ENCODE data around the gene NTN5. TPM values are rescaled to one million over a fixed set of nuclear protein-coding genes. Genes with fewer than 3 reads are reported as not detected.
"Not testable (repeated sequence)": the region's sequence is repeated elsewhere in the genome, so short reads cannot be mapped to it uniquely, and the experiment has no call there.

NTN5 gene
- total RNA-seq, 4 donors from 2014 or later: 0.64 to 2.2 (median 1.3) TPM

DNA sequence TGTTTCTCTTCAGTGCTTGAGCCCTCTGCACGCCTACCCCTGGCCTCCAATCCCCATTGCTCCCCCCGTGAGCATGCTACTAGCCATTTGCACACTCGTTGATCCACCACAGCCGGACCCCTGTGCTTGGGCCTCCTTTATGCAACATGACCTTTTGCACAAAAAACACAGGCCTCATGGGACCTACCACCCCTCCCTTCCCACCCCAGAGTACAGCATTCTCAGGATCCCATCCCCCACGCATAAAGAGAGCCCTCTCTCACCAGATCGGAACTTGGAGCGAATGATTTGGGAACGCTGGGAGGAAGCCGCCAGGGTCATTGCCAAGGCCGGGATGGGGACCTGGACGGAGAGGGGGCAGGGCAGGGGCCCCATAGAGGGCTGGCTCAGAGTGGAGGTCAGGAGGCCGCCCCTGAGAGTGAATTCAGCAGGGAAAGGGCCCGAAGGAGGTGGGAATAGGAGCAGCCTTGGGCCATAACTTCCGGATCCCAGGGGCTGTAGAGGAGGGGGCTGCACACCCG is 46.0 kb upstream of the NTN5 start:
- H3K36me3 ChIP-seq: no peaks in the 10 kb centered on the region
- H3K9me3 ChIP-seq: no peaks in the 10 kb centered on the region
- no peaks in the 10 kb centered on the region for H3K27me3 ChIP-seq
- 69% methylated on average over 15 of the region's 15 CpGs for WGBS
- H3K27ac ChIP-seq: no peak overlapping the region
- H3K4me3 ChIP-seq: no peak overlapping the region
- peaks cover 44% of the 10 kb centered on the region for H3K4me1 ChIP-seq
- TF ChIP-seq, protein P1, sequence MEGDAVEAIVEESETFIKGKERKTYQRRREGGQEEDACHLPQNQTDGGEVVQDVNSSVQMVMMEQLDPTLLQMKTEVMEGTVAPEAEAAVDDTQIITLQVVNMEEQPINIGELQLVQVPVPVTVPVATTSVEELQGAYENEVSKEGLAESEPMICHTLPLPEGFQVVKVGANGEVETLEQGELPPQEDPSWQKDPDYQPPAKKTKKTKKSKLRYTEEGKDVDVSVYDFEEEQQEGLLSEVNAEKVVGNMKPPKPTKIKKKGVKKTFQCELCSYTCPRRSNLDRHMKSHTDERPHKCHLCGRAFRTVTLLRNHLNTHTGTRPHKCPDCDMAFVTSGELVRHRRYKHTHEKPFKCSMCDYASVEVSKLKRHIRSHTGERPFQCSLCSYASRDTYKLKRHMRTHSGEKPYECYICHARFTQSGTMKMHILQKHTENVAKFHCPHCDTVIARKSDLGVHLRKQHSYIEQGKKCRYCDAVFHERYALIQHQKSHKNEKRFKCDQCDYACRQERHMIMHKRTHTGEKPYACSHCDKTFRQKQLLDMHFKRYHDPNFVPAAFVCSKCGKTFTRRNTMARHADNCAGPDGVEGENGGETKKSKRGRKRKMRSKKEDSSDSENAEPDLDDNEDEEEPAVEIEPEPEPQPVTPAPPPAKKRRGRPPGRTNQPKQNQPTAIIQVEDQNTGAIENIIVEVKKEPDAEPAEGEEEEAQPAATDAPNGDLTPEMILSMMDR (IDR thresholded peaks at IDR 0.05): no peak
- TF ChIP-seq EP300 (IDR thresholded peaks at IDR 0.05): no peak
- no peak for TF ChIP-seq POLR2A (IDR thresholded peaks at IDR 0.05)
- no peak for DNase-seq (ENCODE audit: low spot score in 2 of 2)

DNA sequence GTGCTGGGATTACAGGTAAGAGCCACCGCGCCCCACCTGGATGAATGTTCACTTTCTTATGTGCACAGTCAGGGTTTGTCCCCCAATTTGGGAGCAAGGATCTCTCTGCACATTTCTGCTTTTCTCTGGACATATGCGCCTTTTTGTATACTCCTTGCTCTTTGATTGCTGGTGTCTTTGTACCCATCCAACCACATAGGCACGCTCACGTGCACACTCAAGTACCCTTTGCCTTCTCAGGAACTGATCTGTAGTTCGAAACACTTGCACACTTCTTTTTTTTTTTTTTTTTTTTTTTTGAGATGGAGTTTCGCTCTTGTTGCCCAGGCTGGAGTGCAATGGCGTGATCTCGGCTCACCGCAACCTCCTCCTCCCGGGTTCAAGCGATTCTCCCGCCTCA is 45.3 kb upstream of the NTN5 start:
- not testable (repeated sequence) for H3K4me3 ChIP-seq; DNase-seq (ENCODE audit: low spot score in 2 of 2); H3K27me3 ChIP-seq; H3K27ac ChIP-seq; H3K36me3 ChIP-seq; H3K9me3 ChIP-seq
- peaks cover 51% of the 10 kb centered on the region for H3K4me1 ChIP-seq
- WGBS: 93% methylated on average over 13 of the region's 13 CpGs

DNA sequence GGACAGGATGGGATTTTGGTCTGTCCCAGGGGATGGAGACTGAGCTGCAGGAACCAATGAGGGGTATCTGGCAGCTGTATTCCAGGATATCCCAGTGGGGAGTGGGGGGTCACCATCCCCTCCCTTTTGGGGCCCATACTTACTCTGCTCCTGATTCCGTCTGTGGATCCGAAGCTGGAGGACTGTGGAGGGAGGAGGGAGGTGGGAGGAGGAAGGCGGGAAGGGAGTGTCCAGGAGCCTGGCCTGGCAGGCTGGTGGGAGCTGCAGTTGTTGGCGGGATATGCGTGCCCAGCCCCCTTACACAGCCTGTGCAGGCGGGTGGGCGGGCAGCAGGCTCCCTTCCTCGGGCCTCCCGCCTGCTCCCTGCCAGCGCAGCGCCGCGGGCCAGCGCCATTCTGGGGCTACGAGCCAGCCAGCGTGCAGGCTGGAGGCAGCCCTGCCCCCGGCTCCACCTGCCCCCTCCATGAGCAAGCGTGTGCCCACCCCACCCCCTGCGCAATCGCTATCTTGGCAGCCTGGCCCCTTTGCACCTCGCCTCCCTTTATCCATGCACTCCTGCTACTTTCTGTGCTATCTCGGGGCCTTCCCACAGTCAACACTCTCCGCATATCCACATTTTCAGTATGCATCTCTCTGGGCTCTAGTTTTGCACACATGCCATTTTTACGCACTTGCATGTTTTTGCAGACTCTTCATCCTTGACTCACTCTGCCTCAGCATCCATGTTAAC is 43.9 kb upstream of the NTN5 start:
- TF ChIP-seq POLR2A (IDR thresholded peaks at IDR 0.05) (no peak), POLR2AphosphoS5 (IDR thresholded peaks at IDR 0.05) (no peak), EP300 (IDR thresholded peaks at IDR 0.05) (no peak)
- TF ChIP-seq, protein P1 (IDR thresholded peaks at IDR 0.05): no peak
- Histone ChIP-seq H3K27me3 (no peaks in the 10 kb centered on the region), H3K4me3 (peak overlapping the region; percentile 4), H3K27ac (peak overlapping the region; percentile 66), H3K36me3 (no peaks in the 10 kb centered on the region), H3K9me3 (no peaks in the 10 kb centered on the region), H3K4me1 (peaks cover 54% of the 10 kb centered on the region)
- no peak for DNase-seq (ENCODE audit: low spot score in 2 of 2)
- 17% methylated on average over 11 of the region's 24 CpGs for WGBS

DNA sequence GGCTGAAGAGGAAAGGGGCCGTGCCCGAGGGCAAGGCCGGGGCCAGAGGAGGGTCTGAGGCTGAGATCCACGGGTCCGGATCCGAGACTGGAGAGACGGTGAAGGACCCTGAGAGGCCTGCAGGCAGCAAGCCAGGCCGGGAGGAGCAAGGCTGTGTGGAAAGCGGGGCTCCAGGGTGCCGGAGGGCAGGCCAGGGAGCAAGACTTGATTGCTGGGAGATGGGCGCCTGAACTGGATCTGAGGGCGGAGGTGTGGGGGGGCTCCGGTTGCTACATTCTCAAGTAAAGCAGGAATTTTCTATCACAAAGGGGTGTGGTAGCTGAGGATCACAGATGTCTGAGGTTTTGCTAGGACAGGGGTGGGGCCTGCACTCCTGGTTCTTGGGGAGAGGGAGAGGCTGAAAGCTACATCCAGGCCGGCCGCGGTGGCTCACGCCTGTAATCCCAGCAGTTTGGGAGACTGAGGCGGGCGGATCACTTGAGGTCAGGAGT is 42.9 kb upstream of the NTN5 start:
- H3K27me3 ChIP-seq: no peaks in the 10 kb centered on the region
- TF ChIP-seq POLR2AphosphoS5 (IDR thresholded peaks at IDR 0.05): no peak
- TF ChIP-seq EP300 (IDR thresholded peaks at IDR 0.05): no peak
- no peak for TF ChIP-seq POLR2A (IDR thresholded peaks at IDR 0.05)
- TF ChIP-seq, protein P1 (IDR thresholded peaks at IDR 0.05): no peak
- no peaks in the 10 kb centered on the region for H3K36me3 ChIP-seq
- peak overlapping the region; percentile 56 for H3K4me3 ChIP-seq
- H3K27ac ChIP-seq: peak overlapping the region; percentile 66
- peak in 1 of 2 donors; percentile 75 for DNase-seq (ENCODE audit: low spot score in 2 of 2)
- 39% methylated on average over 17 of the region's 19 CpGs for WGBS
- H3K9me3 ChIP-seq: no peaks in the 10 kb centered on the region
- H3K4me1 ChIP-seq: peaks cover 51% of the 10 kb centered on the region

DNA sequence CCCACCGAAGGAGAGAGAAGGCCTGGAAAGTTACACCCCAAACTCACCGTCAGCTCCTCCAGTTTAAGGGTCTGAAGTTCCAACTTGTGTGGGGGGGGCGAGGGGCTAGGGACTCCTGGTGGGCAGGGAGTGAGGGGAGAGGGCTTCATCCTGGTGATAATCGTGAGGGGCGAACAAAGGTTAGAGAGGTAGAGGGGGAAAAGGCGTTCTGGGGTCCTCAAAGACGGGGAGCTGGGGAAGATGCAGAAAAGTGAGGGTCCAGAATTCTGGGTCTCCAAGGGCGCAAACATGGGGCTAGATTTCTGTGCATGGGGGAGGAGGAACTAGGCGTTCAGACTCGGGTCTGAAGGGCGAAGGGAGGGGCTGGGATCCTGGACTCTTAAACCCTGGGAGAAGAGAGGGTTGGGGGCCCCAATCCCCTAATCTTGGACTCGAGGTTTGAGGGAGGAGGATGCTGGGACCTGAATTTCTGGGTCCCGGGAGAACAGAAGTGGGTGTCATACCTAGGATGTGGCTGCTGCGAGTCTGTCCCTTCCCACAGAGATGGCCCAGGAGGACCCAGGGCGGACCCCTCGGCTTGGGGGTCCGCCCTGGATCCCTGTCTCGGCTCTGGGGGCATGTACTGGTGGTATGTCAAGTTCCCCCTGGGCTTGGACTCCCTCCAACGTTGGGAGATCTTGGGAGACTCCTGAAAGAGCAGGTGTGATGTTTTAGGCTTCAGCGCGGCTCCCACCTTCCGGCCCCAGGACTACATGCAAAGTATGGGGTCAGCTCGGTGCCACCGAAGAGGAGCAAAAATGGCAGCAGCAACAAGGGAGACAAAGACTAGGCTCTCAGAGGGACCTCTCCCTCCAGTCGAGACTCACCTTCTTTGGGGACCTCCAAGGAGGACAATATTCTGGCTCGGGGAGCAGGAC is 42.2 kb upstream of the NTN5 start:
- no peak for TF ChIP-seq EP300 (IDR thresholded peaks at IDR 0.05)
- TF ChIP-seq POLR2AphosphoS5 (IDR thresholded peaks at IDR 0.05): no peak
- TF ChIP-seq, protein P1 (IDR thresholded peaks at IDR 0.05): no peak
- no peak for TF ChIP-seq POLR2A (IDR thresholded peaks at IDR 0.05)
- DNase-seq (ENCODE audit: low spot score in 2 of 2): peak in 1 of 2 donors; percentile 76
- H3K36me3 ChIP-seq: no peaks in the 10 kb centered on the region
- peak overlapping the region; percentile 66 for H3K27ac ChIP-seq
- peak overlapping the region; percentile 56 for H3K4me3 ChIP-seq
- WGBS: 41% methylated on average over 26 of the region's 26 CpGs
- H3K4me1 ChIP-seq: peaks cover 46% of the 10 kb centered on the region
- no peaks in the 10 kb centered on the region for H3K27me3 ChIP-seq
- H3K9me3 ChIP-seq: no peaks in the 10 kb centered on the region

All from suprapubic skin (tissue), 4 donors.